DOHH2 (cell line): ENCODE measurements around the gene TBL1XR1.

Source experiments
- CTCF ChIP-seq: fragments of 200-600 bp; sonication (generic); IDR thresholded peaks from one replicate; pipeline ENCODE4 v1.5.1; 2014; ENCODE audit warnings: antibody characterized with exemption, mild to moderate bottlenecking, low read depth, low read length; ENCODE audit not compliant: poor library complexity, severe bottlenecking
- EZH2phosphoT487 ChIP-seq: fragments of 200-600 bp; sonication (generic); IDR thresholded peaks from 2 replicates; pipeline ENCODE4 v1.6.1; 2017; ENCODE audit warnings: borderline replicate concordance, mild to moderate bottlenecking, antibody characterized with exemption, low read length, moderate library complexity, mixed read lengths

- TF ChIP-seq CTCF (no peak), EZH2phosphoT487 (no peak)
These were observed 1.2 kb downstream of the TBL1XR1 start for GRCh38 chr3:177196008-177196455.
